Inflammatory macrophage treated with lipopolysaccharide for 1 hour (primary cell): ENCODE results near the gene HSD17B7.
A peak's percentile ranks its signal among the peaks of the same experiment; 100 is the strongest.
"Not testable (repeated sequence)": the region's sequence is repeated elsewhere in the genome, so short reads cannot be mapped to it uniquely, and the experiment has no call there.

Experiments used
- DNase-seq, 2 donors: peaks; one replicate each; pipeline ENCODE4 v3.0.0-alpha.2; 2020 to 2022

Gene HSD17B7, protein sequence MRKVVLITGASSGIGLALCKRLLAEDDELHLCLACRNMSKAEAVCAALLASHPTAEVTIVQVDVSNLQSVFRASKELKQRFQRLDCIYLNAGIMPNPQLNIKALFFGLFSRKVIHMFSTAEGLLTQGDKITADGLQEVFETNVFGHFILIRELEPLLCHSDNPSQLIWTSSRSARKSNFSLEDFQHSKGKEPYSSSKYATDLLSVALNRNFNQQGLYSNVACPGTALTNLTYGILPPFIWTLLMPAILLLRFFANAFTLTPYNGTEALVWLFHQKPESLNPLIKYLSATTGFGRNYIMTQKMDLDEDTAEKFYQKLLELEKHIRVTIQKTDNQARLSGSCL

GRCh38 chr1:162790303-162790984 lies at the start of gene HSD17B7:
TSS of gene HSD17B7 (plus strand) at chr1:162790702. CDS start at chr1:162790801, 99 bp downstream.
- peak; percentile 32 to 67 for DNase-seq

DNA sequence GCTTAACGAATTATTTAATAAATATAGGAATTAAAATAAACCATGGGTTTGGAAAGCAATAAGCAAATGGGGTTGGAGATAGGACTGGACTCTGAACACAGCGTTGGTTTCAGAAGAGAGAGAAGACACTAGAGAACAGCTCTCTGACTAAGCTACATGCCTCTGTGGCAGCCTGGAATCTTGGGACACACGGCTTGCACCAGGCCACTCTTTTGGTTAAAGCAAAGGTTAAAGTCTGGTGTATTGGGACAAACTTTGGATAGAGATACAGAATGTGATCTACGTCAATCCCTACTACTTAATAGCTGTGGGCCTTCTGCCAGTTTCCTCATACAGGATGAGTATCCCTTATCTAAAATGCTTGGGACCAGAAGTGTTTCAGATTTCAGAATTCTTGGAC lies 49.7 kb upstream of the HSD17B7 start:
- DNase-seq: no peak

DNA sequence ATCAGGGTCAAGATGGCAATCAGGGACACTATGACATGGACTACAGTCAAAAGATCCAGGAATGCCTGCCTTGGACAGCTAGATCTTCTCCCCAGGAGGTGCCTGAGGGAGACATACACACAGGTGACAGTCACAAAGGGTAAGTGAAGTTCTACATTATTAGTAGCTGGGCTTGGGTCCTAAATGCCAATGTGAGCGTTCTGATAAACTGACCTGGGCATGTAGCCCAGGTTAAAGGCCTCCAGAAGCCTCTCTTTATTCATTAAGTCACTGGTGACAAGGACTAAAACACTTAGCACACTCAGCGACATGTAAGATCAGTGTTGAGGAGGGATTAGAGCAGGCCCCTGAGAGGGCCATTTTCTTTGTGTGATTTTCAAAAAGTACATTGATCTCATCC lies 48.9 kb upstream of the HSD17B7 start:
- DNase-seq: no peak

- DNase-seq: not testable (repeated sequence)
Observed at GRCh38 chr1:162746264-162746942, 44.1 kb upstream of the HSD17B7 start.

- no peak for DNase-seq
Observed at GRCh38 chr1:162753001-162753658, 37.4 kb upstream of the HSD17B7 start.

- DNase-seq: no peak
Observed at GRCh38 chr1:162753998-162754585, 36.4 kb upstream of the HSD17B7 start.

- DNase-seq: no peak
Observed at GRCh38 chr1:162755306-162755705, 35.2 kb upstream of the HSD17B7 start.

GRCh38 chr1:162756523-162756922 lies 34.0 kb upstream of the HSD17B7 start:
- DNase-seq: no peak

DNA sequence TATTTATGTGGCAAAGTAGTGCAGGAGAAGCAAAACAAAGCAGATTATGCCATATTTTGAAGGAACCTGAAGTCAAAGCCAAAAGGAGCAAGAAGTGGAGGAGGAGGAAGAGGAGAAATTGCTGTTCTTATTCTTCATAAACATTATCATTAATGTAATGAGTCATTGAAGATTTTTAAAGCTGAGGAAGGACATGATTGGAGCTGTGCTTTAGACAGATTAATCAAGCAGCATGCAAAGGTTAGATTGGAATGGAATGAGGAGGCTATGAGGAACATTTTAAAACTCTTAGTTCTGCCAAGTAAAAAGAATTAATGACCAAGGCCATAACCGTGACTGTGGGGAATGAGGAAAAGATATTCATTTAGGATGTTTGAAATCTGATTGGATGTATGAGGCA lies 33.0 kb upstream of the HSD17B7 start:
- no peak for DNase-seq

GRCh38 chr1:162765788-162766187 lies 24.7 kb upstream of the HSD17B7 start:
- DNase-seq: no peak

- no peak for DNase-seq
Observed at GRCh38 chr1:162772571-162773154, 17.8 kb upstream of the HSD17B7 start.

- DNase-seq: no peak
Observed at GRCh38 chr1:162774007-162774406, 16.5 kb upstream of the HSD17B7 start.

GRCh38 chr1:162779043-162779442 lies 11.5 kb upstream of the HSD17B7 start:
- no peak for DNase-seq

DNA sequence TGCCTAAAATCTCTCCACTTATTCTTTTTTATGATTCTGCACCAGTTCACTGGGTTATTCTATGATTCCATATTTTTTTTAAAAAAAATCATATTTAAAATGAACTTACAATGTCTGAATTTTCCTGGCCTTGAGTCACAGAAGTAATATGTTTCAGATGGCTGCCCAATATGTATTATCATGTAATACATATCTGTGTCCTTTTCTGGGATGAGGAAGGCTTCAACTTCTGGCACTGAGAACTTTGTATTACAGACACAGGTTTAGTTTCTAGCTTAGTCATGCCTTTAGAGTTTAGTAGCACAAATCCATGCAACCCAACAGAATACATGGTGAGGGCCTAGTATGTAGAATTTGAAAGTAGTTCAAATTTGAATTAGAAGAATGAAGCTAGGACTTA lies 7.8 kb upstream of the HSD17B7 start:
- DNase-seq: no peak

DNA sequence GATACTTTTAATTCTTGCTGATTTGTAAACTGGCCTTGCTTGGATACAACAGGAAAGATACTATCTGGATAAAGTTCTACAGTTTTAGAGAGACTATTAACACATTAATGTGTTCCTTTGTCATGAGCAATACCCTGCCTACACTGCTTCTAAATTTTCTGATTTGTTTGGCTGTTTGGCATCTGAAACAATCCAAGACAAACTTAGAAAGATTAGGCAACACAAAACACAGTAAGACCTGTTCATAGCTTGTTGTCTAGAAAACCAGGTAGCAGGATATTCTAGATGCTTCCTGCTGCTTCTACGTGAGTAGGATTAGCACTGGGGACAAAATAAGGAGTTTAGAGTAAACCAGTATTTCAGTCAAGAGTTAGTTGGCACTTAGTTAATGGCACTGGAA lies 5.6 kb upstream of the HSD17B7 start:
- not testable (repeated sequence) for DNase-seq

DNA sequence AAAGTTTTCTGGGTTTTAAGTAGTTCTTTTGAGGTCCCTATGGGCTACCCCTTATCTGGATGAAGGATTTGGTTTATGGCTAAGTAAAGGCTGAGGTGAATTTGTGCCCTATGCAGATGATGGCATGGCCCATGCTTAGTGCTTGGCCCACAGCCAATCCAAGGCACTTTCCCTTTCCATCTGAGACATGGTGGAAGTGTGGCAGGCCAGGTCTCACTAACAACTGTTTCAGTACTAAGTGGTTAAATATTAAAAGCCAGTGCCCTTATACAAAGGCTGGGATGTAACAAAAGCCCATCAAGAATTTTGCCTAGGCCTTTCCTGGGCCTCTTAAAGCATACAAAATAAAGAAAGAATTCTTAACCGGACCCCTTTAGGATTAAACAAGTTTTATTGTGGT lies 1.7 kb upstream of the HSD17B7 start:
- not testable (repeated sequence) for DNase-seq

- not testable (repeated sequence) for DNase-seq
Observed at GRCh38 chr1:162790985-162791357, 469 bp downstream of the HSD17B7 start.

DNA sequence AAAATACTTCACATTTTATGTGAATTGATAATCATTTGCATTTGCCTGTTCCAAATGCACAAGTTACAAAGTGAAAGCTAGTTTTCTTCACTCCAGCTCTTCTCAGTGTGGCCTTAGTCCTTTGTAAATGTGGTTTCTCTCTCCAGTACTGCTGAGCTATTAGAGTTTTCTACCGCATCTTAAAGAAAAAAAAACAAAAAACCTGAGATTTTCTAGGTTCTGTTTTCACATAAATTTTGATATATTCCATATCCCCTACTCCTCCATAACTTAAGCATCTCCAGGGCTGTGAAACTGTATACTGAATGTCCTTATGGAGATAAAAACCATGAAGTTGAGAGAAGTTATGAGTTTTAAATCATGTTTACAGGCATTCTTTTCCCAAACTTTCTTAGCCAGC lies 3.8 kb downstream of the HSD17B7 start:
- DNase-seq: not testable (repeated sequence)

- DNase-seq: not testable (repeated sequence)
Observed at GRCh38 chr1:162796617-162797279, 6.2 kb downstream of the HSD17B7 start.

DNA sequence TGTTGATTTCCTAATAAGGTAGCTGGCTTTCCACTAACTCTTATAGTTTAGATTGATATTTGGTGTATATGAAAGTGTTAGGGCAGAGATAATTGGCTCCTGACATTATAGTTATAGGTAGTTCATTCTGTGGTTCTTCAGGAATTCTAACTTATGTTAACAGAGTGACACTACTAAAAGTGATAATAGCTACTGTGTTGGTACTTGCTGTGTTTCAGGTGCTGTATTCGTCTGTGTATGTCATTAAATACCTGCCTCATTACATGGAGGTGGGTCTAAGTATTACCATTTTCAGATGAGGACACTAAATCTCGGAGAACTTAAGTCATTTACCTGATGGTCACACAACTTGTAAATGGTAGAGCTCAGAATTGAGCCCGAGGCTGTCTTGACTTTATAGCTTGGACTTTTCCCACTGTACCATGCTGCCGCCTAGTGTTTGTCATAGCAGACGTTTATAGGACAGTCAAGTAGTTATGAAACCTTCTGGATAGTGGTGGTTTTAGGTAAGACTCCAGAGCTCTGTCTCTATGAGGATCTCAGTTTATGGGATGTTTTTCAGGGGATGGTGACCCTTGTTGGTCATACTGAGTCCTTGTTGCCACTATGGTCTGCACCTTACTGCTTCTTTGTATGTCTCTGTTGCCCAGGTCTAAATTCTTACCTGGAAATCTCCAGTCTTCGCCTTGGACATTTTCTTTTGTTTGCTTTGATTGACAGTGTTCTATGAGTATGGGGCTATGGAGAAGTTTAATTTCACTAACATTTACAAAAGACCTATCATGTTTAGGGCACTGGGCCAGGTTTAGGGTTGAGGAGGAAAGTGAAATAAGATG lies 9.7 kb downstream of the HSD17B7 start:
- not testable (repeated sequence) for DNase-seq

DNA sequence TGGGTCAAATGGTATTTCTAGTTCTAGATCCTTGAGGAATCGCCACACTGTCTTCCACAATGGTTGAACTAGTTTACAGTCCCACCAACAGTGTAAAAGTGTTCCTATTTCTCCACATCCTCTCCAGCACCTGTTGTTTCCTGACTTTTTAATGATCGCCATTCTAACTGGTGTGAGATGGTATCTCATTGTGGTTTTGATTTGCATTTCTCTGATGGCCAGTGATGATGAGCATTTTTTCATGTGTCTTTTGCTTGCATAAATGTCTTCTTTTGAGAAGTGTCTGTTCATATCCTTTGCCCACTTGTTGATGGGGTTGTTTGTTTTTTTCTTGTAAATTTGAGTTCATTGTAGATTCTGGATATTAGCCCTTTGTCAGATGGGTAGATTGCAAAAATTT lies 17.0 kb downstream of the HSD17B7 start:
- not testable (repeated sequence) for DNase-seq
